ENCODE results near the gene SMG6.
A peak's percentile ranks its signal among the peaks of the same experiment; 100 is the strongest.
"Not testable (repeated sequence)": the region's sequence is repeated elsewhere in the genome, so short reads cannot be mapped to it uniquely, and the experiment has no call there.

The SMG6 gene

GRCh38 chr17:2202996-2203575 is 100.5 kb downstream of the SMG6 start:
- no peak for DNase-seq (ENCODE audit: low read depth)

- DNase-seq (ENCODE audit: low read depth) = no peak
Observed at GRCh38 chr17:2202302-2202995, 101.1 kb downstream of the SMG6 start.

- DNase-seq (ENCODE audit: low read depth) = not testable (repeated sequence)
Observed at GRCh38 chr17:2199386-2199785, 104.2 kb downstream of the SMG6 start.

GRCh38 chr17:2198927-2199326 is 104.7 kb downstream of the SMG6 start:
- no peak for DNase-seq (ENCODE audit: low read depth)

GRCh38 chr17:2197271-2197670 is 106.3 kb downstream of the SMG6 start:
- DNase-seq (ENCODE audit: low read depth) = no peak

GRCh38 chr17:2195729-2196128 is 107.9 kb downstream of the SMG6 start:
- DNase-seq (ENCODE audit: low read depth) = no peak

GRCh38 chr17:2194889-2195335 is 108.7 kb downstream of the SMG6 start:
- DNase-seq (ENCODE audit: low read depth) = no peak

GRCh38 chr17:2192367-2193057 is 111.1 kb downstream of the SMG6 start:
- DNase-seq (ENCODE audit: low read depth) = peak; percentile 68

- no peak for DNase-seq (ENCODE audit: low read depth)
Observed at GRCh38 chr17:2191785-2192184, 111.8 kb downstream of the SMG6 start.

GRCh38 chr17:2191227-2191626 is 112.4 kb downstream of the SMG6 start:
- no peak for DNase-seq (ENCODE audit: low read depth)

- DNase-seq (ENCODE audit: low read depth) = no peak
Observed at GRCh38 chr17:2190014-2190413, 113.6 kb downstream of the SMG6 start.

GRCh38 chr17:2188971-2189630 is 114.5 kb downstream of the SMG6 start:
- no peak for DNase-seq (ENCODE audit: low read depth)

GRCh38 chr17:2187758-2188157 is 115.8 kb downstream of the SMG6 start:
- DNase-seq (ENCODE audit: low read depth) = no peak

- no peak for DNase-seq (ENCODE audit: low read depth)
Observed at GRCh38 chr17:2186937-2187336, 116.6 kb downstream of the SMG6 start.

- no peak for DNase-seq (ENCODE audit: low read depth)
Observed at GRCh38 chr17:2184993-2185931, 118.3 kb downstream of the SMG6 start.

GRCh38 chr17:2183346-2183745 is 120.2 kb downstream of the SMG6 start:
- DNase-seq (ENCODE audit: low read depth) = no peak

- no peak for DNase-seq (ENCODE audit: low read depth)
Observed at GRCh38 chr17:2181897-2182448, 121.6 kb downstream of the SMG6 start.

- no peak for DNase-seq (ENCODE audit: low read depth)
Observed at GRCh38 chr17:2181206-2181896, 122.2 kb downstream of the SMG6 start.

GRCh38 chr17:2180768-2181167 is 122.8 kb downstream of the SMG6 start:
- no peak for DNase-seq (ENCODE audit: low read depth)

- DNase-seq (ENCODE audit: low read depth) = no peak
Observed at GRCh38 chr17:2179615-2180295, 123.8 kb downstream of the SMG6 start.
